MM.1S (cell line): ENCODE results near the gene PEAK1.

Experiments
- CTCF ChIP-seq: fragments of 300-600 bp; sonication (generic); IDR thresholded peaks from 2 replicates; pipeline ENCODE4 v1.5.1; 2016; ENCODE audit warnings: antibody characterized with exemption, low read length, mixed read lengths
- EZH2 ChIP-seq: fragments of 300-600 bp; sonication (generic); optimal IDR thresholded peaks from 2 replicates; pipeline ENCODE3; 2017; ENCODE audit warnings: low read depth, mild to moderate bottlenecking, antibody characterized with exemption, low read length, mixed read lengths

DNA sequence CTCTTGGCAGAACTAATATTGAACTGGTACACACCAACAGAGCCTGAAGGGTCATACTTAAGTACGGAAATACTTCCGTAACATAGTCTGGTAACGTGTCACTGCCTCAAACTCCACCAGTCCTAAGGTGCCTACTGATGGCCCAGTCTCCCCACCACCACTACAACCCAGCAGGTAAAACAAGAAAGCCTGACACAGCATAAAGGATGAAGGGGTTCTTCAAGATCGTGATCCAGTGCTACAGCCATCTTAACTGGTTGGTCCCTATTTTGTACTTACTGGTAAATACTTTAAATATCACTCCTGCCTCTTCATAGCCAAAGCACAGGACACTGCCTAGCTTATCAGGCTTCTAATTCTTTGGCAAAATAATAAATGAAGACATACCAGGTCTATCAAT lies 46.5 kb downstream of the PEAK1 start:
- TF ChIP-seq CTCF (no peak), EZH2 (no peak)
